WTC11 (cell line): ENCODE data around the gene PRTFDC1. TPM values are rescaled to one million over a fixed set of nuclear protein-coding genes. Genes with fewer than 3 reads are reported as not detected.

Source experiments
- ATAC-seq: fragments of 200-7000 bp; cut with Tn5 transposase; 2 replicates; pipeline ENCODE4 v1.10.0; 2021; ENCODE audit warnings: mild to moderate bottlenecking, moderate library complexity
- CTCF ChIA-PET: fragments of 300-600 bp; sonication (Branson Sonifier 250); formaldehyde crosslinking; loops from one replicate; lab custom pipeline; 2021; ENCODE audit warnings: antibody characterized with exemption; lab: Charles Lee
- POLR2A ChIA-PET: fragments of 350-600 bp; sonication (Branson Sonifier 250); formaldehyde crosslinking; loops from one replicate; lab custom pipeline; 2021; ENCODE audit warnings: antibody characterized with exemption; lab: Charles Lee
- DNase-seq: peaks from one replicate; pipeline ENCODE4 v3.0.0; 2021; ENCODE audit warnings: low spot score
- H3K27ac Mint-ChIP-seq: 2 replicates; pipeline ENCODE4 v1.8.0; 2021; ENCODE audit warnings: mixed read lengths
- H3K27me3 Mint-ChIP-seq: 2 replicates; pipeline ENCODE4 v1.8.0; 2021; ENCODE audit warnings: low read depth, mild to moderate bottlenecking, moderate library complexity, mixed read lengths
- H3K36me3 Mint-ChIP-seq: 2 replicates; pipeline ENCODE4 v1.8.0; 2021; ENCODE audit warnings: mixed read lengths
- H3K4me1 Mint-ChIP-seq: 2 replicates; pipeline ENCODE4 v1.8.0; 2022; ENCODE audit warnings: mixed read lengths
- H3K4me3 Mint-ChIP-seq: 2 replicates; pipeline ENCODE4 v1.8.0; 2021; ENCODE audit warnings: mild to moderate bottlenecking, moderate library complexity, mixed read lengths
- H3K9me3 Mint-ChIP-seq: 2 replicates; pipeline ENCODE4 v1.8.0; 2021; ENCODE audit warnings: mixed read lengths
- CBFB ChIP-seq: sonication (generic); formaldehyde crosslinking; IDR thresholded peaks from 2 replicates; pipeline ENCODE4 v1.8.1; 2022; ENCODE audit warnings: mild to moderate bottlenecking, low read depth, missing genetic modification reagents
- ELF4 ChIP-seq: sonication (generic); formaldehyde crosslinking; IDR thresholded peaks from 2 replicates; pipeline ENCODE4 v1.8.1; 2022; ENCODE audit warnings: low read depth, mild to moderate bottlenecking, moderate library complexity, missing genetic modification reagents
- ESRRA ChIP-seq: sonication (generic); formaldehyde crosslinking; IDR thresholded peaks from 2 replicates; pipeline ENCODE4 v1.8.1; 2022; ENCODE audit warnings: mild to moderate bottlenecking, missing genetic modification reagents, borderline replicate concordance
- GRHL2 ChIP-seq: fragments of 250-450 bp; sonication (Bioruptor Pico); IDR thresholded peaks from 2 replicates; pipeline ENCODE4 v1.8.0; 2022; ENCODE audit warnings: mild to moderate bottlenecking, moderate library complexity; ENCODE audit not compliant: insufficient replicate concordance, severe bottlenecking
- IRF1 ChIP-seq: sonication (generic); formaldehyde crosslinking; IDR thresholded peaks from 2 replicates; pipeline ENCODE4 v1.8.0; 2023; ENCODE audit warnings: missing genetic modification reagents
- IRF2 ChIP-seq: sonication (generic); formaldehyde crosslinking; IDR thresholded peaks from 2 replicates; pipeline ENCODE4 v1.8.0; 2022; ENCODE audit warnings: low read depth, missing genetic modification reagents, borderline replicate concordance
- MYBL2 ChIP-seq: sonication (generic); formaldehyde crosslinking; IDR thresholded peaks from 2 replicates; pipeline ENCODE4 v1.8.1; 2023; ENCODE audit warnings: mild to moderate bottlenecking, moderate library complexity, missing genetic modification reagents
- OVOL2 ChIP-seq: fragments of 250-450 bp; sonication (Bioruptor Pico); IDR thresholded peaks from 2 replicates; pipeline ENCODE4 v1.9.0; 2021; ENCODE audit warnings: mild to moderate bottlenecking, borderline replicate concordance
- SOX15 ChIP-seq: fragments of 250-450 bp; sonication (Bioruptor Pico); IDR thresholded peaks from 2 replicates; pipeline ENCODE4 v1.9.0; 2021; ENCODE audit warnings: mild to moderate bottlenecking
- USF1 ChIP-seq: sonication (generic); formaldehyde crosslinking; IDR thresholded peaks from 2 replicates; pipeline ENCODE4 v1.8.0; 2022; ENCODE audit warnings: mild to moderate bottlenecking, missing genetic modification reagents
- ZMAT4 ChIP-seq: fragments of 250-450 bp; sonication (Bioruptor Pico); IDR thresholded peaks from 2 replicates; pipeline ENCODE4 v1.9.0; 2021; ENCODE audit warnings: mild to moderate bottlenecking
- ZNF263 ChIP-seq: sonication (generic); formaldehyde crosslinking; IDR thresholded peaks from 2 replicates; pipeline ENCODE4 v1.8.1; 2022; ENCODE audit warnings: low read depth, mild to moderate bottlenecking, moderate library complexity, missing genetic modification reagents
- ZNF281 ChIP-seq: sonication (generic); formaldehyde crosslinking; IDR thresholded peaks from 2 replicates; pipeline ENCODE4 v1.8.0; 2023; ENCODE audit warnings: mild to moderate bottlenecking, missing genetic modification reagents
- ZSCAN18 ChIP-seq: fragments of 250-450 bp; sonication (Bioruptor Pico); IDR thresholded peaks from 2 replicates; pipeline ENCODE4 v2.1.2; 2022; ENCODE audit warnings: mild to moderate bottlenecking, moderate library complexity
- total RNA-seq: library from RNA; stranded (reverse); gene quantifications from 3 replicates; pipeline ENCODE4 v1.2.3, GENCODE V29; 2021

Gene PRTFDC1
- total RNA-seq, 1 experiment from 2014 or later = 6.1 TPM

GRCh38 chr10:24938525-24938924 lies 13.9 kb downstream of the PRTFDC1 start:
- peaks cover 11% of the 10 kb centered on the region for H3K36me3 Mint-ChIP-seq
- H3K4me3 Mint-ChIP-seq = no peak overlapping the region
- ChIA-PET CTCF (no interaction called here), POLR2A (interaction anchor here (0.6 to 1.1 kb wide), 3 partner anchors 13 to 687 kb away, joined by 3 read pairs; no protein-coding TSS in a partner anchor)
- peaks cover 14% of the 10 kb centered on the region for H3K9me3 Mint-ChIP-seq
- no peak for ATAC-seq
- H3K4me1 Mint-ChIP-seq = no peaks in the 10 kb centered on the region
- no peak for TF ChIP-seq GRHL2 (CRISPR knock-in tag)
- TF ChIP-seq ZSCAN18 (CRISPR knock-in tag) = no peak
- TF ChIP-seq, all 79 proteins: peak for 0
- no peak for DNase-seq
- H3K27ac Mint-ChIP-seq = no peak overlapping the region
- no peaks in the 10 kb centered on the region for H3K27me3 Mint-ChIP-seq

GRCh38 chr10:24938076-24938475 lies 14.3 kb downstream of the PRTFDC1 start:
- no peaks in the 10 kb centered on the region for H3K4me1 Mint-ChIP-seq
- H3K36me3 Mint-ChIP-seq = peaks cover 11% of the 10 kb centered on the region
- no peak overlapping the region for H3K4me3 Mint-ChIP-seq
- CTCF ChIA-PET = no interaction called here
- no peaks in the 10 kb centered on the region for H3K27me3 Mint-ChIP-seq
- no peak for ATAC-seq
- TF ChIP-seq ESRRA (CRISPR knock-in tag) (no peak), ZNF263 (CRISPR knock-in tag) (no peak), IRF1 (CRISPR knock-in tag) (no peak), IRF2 (CRISPR knock-in tag) (no peak), ZMAT4 (CRISPR knock-in tag) (no peak), MYBL2 (CRISPR knock-in tag) (no peak), USF1 (CRISPR knock-in tag) (no peak), SOX15 (CRISPR knock-in tag) (no peak)
- no peak overlapping the region for H3K27ac Mint-ChIP-seq
- no peak for DNase-seq
- H3K9me3 Mint-ChIP-seq = peaks cover 14% of the 10 kb centered on the region
- POLR2A ChIA-PET = interaction anchor here (0.7 to 1.1 kb wide), 2 partner anchors 13 to 38 kb away, joined by 3 read pairs; no protein-coding TSS in a partner anchor

- Mint-ChIP-seq H3K9me3 (peaks cover 14% of the 10 kb centered on the region), H3K36me3 (peaks cover 11% of the 10 kb centered on the region), H3K27me3 (no peaks in the 10 kb centered on the region), H3K4me1 (no peaks in the 10 kb centered on the region), H3K27ac (no peak overlapping the region), H3K4me3 (no peak overlapping the region)
- ChIA-PET CTCF (interaction anchor here (0.8 kb wide), 1 partner anchor 24 kb away, joined by 3 read pairs; no protein-coding TSS in a partner anchor), POLR2A (no interaction called here)
- ATAC-seq (no peak), DNase-seq (no peak)
- TF ChIP-seq OVOL2 (CRISPR knock-in tag) (no peak), ZNF281 (CRISPR knock-in tag) (no peak), CBFB (CRISPR knock-in tag) (no peak), ELF4 (CRISPR knock-in tag) (no peak)
Observed at GRCh38 chr10:24935504-24936292, 16.7 kb downstream of the PRTFDC1 start.
